Right lobe of liver (tissue), 4 donors: Measurements from ENCODE around the gene KRT35.

ENCODE experiments used
- CTCF ChIP-seq, 4 donors: fragments of 200-600 bp in 3 of 4; fragments of 450-650 bp in 1 of 4; IDR thresholded peaks; one replicate each; pipeline versions ENCODE4 v1.5.1 to v1.8.0; 2016 to 2022; ENCODE audit warnings: antibody characterized with exemption in 4 of 4, mild to moderate bottlenecking in 2 of 4
- POLR2A ChIP-seq: fragments of 450-650 bp; IDR thresholded peaks from one replicate; pipeline ENCODE4 v1.6.1; 2017; ENCODE audit warnings: antibody characterized with exemption, mild to moderate bottlenecking
- donor health status: DM: no; HTN: no; CAD: no.
- donor health status: DM: no; HTN: no; CAD: no.
- donor health status: DM: no; HTN: yes; CAD: no.

- TF ChIP-seq CTCF (IDR thresholded peaks at IDR 0.05) (no peak), POLR2A (no peak)
These were observed 51.3 kb downstream of the KRT35 start for GRCh38 chr17:41429667-41430066.
